GM18502 (cell line): ENCODE results near the gene GPATCH8.
"Not testable (repeated sequence)": the region's sequence is repeated elsewhere in the genome, so short reads cannot be mapped to it uniquely, and the experiment has no call there.

Experiments used
- ATAC-seq: cut with Tn5 transposase; IDR thresholded peaks from one replicate; pipeline ENCODE4 v1.9.1; 2021; ENCODE audit warnings: mild to moderate bottlenecking; ENCODE audit not compliant: unreplicated experiment, poor library complexity

The GPATCH8 gene

DNA sequence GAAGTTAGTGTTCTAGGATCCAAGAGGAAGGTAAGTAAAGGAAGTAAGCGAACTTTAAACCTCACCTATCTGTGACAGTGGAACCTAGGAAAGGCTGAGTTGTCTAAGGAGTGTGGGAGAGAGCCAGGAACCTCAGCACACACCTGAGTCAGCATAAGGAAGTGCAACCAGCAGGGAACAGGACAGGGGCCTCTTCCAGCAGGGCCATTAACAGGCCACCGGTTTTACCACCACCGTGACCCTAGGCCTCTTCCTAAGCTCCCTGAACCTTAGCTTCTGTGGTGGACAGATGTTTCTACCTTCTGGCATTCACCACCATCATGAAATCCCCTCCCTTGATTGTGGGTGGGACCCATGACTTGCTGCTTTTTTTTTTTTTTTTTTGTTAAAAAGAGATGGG lies 26.7 kb upstream of the GPATCH8 start:
- no peak for ATAC-seq

DNA sequence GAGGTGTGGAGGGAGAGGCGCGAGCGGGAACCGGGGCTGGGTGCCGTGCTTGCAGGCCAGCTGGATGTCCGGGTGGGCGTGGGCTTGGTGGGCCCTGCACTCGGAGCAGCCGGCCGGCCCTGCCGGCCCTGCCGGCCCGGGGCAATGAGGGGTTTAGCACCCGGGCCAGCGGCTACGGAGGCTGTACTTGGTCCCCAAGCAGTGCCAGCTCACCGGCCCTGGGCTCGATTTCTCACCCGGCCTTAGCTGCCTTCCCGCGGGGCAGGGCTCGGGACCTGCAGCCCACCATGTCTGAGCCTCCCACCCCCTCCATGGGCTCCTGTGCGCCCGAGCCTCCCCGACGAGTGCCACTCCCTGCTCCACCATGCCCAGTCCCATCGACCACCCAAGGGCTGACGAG lies 24.7 kb upstream of the GPATCH8 start:
- ATAC-seq: no peak

DNA sequence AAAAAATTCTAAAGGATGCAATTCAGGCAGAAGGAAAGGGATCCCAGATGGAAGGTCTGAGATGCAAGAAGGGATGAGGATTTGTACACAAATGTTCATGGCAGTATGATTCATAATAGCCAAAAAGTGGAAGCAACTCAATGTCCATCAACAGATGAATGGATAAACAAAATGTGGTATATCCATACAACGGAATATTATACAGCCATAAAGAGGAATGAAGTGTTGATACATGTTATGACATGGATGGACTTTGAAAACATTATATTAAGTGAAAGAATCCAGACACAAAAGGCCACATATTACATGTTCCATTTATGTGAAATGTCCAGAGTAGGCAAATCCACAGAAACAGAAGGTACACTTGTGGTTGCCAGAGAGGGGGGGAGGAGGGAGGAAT lies 23.9 kb upstream of the GPATCH8 start:
- ATAC-seq: no peak

DNA sequence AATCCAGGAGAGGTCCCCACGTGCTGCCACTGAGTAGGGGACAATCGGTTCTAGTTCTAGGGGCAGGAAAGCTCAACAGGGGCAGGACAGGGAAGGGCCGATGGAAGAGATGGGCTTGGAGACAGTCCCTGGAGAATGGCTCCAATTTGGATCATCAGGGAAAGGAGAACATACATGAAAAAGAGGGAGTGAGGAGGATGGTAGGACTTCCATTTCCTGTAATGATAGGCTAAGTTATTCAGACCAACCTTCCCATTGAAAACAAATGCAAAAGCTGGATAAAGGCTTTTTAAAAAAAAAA lies 20.4 kb upstream of the GPATCH8 start:
- no peak for ATAC-seq

DNA sequence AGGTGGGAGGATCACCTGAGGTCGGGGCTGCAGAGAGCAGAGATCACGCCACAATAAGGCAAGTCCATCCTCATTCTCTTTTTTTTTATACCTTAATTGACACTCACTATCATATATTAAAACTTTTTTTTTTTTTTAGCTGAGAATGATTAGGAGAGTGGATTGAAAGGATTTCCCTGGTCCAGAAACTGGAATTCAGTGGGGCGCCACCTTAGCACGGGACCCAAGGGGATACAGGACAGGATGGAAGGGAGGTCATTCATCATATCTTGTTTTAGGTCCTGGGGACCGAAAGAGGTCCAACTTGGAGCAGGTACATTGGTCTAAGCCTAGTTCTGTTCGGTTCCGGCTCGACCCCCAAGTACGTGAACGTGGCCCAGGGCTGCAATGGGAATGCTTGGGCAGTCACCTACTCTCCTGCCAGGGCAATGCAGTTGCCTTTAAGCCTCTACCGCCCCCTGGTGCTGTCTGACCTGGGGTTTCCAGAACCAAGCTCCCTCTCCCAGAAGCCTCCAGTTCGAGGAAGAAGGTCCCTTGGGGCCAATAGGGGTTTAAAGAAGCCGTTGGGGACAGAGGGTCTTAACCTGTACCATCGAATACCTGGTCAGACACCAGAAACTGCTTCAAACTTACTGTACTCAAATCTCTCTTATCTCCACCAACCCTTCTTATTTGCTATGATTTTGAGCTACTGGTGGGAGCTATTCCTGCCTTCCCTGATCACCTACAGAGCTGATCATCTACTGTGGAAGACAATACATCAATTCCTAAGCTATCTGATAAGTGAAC lies 19.9 kb upstream of the GPATCH8 start:
- no peak for ATAC-seq

DNA sequence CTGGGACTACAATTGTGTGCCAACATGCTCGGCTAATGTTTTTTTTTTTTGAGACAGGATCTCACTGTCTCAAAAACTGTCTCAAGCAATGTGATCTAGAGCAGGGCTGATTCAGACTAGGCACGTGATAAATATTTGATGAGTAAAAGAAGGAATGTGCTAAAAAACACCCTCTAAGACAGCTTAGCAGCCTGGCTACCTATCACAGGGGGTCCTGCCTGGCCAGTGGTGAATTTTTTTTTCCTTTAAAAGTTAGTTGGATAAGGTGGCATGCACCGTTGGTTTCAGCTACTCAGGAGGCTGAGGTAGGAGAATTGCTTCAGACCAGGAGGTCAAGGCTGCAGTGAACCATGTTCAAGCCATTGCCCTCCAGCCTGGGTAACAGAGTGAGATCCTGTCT lies 14.8 kb upstream of the GPATCH8 start:
- ATAC-seq: no peak

DNA sequence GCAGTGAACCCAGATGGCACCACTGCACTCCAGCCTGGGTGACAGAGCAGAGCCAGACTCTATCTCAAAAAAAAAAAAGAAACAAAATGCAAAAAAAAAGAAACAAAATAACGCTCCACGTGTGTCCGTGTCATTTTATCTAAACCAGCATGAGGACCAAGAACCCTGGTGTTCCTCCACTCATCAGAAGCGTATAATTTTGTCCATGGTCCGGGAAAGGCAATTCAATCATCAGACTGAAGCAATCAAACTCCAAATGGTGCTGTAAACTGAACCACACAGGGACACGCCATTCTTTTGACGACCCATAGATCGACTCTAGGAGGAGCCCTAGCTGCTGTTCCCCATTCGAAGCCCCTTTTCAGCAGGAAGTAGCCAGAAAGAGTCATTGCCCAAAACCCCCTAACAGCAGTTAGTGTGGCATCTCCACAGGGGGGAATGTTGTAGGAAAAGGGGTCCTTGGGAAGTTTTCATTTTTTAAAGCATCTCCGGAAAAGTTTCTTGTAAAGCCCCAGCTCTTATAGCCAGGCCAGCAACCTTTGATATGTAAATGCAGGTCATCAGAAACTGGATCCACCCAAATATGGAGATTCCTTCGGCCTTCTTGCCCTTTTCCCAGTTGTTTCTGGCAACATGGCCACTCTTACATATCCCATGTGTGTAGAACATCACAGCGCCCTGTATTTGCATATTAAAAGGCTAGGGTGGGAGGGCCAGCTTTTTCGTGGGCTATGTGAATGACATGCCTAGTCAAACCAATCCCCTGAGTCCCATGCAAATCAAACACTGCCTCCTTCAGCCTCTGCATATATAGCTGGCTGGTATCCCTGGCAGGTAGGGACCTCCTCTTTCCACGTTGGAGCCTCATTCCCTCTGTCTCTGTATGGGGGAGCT lies 8.3 kb upstream of the GPATCH8 start:
- not testable (repeated sequence) for ATAC-seq

DNA sequence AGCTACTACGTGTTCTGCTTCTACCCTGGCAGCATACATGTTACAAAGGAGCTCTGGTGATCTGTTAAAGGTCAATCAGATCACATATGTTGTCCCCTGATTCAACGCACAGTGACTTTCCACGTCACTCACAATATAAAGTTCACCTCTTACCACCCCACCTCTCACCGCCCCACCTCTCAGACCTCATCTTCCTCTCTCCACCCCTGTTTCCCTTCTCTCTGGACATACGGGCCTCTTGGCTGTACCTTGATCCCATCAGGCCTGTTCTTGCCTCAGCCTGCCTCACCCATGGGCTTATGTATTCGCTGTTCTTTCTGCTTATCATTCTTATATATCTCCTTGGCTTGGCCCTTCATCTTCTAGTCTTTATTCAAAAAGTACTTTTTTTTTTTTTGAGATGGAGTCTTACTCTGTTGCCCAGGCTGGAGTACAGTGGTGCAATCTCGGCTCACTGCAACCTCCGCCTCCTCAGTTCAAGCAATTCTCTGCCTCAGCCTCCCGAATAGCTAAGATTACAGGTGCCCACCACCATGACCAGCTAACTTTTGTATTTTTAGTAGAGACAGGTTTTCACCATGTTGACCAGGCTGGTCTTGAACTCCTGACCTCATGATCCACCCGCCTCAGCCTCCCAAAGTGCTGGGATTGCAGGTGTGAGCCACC lies 3.9 kb upstream of the GPATCH8 start:
- not testable (repeated sequence) for ATAC-seq

DNA sequence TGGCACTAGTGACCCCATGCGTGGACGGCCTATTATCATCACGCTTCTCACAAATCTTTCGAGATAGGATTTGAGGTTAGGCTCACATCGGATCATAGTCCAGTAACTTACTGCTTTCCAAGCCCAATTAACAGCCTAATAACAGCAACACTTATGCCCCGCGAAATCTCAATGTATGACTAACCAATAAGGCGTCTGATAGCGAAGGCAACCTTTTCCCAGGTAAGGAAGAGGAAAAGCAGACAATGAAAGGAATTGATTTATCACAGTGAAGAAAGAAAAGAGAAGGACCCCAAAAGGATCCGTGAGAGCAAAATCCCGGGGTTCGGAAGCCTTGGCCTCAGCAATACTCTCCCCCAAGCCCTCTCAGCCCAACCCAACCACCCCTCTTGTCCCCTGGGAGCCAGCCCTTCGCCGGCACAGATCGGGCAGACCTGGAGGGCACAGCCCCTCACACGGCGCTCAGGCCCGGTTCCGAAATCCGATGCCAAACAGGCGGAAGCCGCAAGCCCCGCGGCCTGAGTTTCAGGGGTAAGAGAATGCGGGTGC lies 534 bp downstream of the GPATCH8 start:
- ATAC-seq: peak; percentile 31

DNA sequence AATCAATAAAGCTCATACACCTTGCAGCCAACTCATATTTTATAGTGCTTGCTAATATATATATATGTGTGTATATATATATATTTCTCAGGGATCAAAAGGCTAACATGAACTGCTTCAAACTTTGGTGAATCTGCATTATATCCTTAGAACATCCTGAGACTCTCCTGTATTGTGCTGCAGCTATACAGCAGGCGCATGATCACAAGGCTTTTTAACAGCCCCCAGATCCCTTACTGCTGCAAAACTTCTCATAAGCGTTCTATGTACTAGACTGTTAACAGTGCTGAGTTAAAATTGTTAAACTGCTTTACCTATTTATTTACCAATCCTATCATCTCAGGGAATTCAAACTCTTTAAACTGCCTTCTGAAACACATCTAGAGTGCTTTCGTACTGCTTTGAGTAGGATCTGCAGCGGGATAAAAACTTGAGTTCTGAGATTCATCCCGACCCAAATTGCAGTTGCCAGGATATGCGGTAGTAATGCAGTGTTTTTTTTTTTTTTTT lies 1.3 kb downstream of the GPATCH8 start:
- no peak for ATAC-seq

DNA sequence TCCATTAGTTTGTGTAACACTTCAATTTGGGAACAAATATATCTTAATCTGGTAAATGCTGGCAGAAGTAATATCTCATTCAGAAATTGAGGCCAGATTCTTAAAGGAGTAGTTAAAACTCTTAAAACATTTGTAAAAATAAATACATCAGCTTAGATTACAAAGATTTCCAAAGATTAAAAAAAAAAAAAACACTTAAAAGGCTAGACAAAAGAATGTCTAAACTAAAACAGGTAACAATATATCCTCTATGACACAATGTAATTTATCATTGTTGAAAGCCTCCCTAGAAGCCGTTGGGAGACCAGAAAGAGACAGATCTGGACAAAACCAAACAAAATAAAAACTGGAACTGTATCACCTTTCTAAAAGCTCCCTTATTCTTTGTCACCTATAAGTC lies 3.5 kb downstream of the GPATCH8 start:
- ATAC-seq: no peak

DNA sequence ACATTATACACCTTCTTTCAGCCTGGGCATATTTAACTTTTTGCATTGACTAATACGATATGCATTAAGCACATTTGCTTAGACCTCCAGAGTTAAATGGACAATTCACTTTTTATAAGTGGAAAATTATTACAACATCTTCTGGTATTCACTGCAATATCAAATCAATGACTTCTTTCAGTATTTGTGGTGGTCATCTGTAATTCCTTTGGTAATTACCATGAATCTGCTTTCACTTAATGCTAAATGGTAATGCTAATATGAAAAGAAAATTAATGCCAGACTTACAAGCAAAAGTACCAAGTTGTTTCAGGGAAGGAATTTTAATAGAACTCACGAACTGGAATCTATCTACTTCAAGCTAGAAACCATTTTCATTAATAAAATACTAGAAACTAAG lies 6.4 kb downstream of the GPATCH8 start:
- no peak for ATAC-seq

DNA sequence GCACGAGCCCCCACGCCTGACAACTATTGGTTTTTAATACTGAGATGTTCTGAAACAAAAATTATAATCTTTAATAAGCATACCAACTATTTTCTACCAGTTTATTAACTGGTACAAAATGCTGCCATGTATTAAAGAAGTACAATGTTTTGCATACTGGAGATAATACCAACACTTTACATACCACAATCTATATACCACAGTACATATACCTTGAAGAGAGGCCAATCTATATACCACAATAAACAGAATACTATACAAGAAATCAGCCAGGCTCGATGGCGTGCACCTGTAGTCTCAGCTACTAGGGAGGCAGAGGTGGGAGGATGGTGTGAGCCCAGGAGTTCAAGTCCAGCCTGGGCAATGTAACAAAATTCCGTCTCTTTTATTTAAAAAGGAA lies 9.9 kb downstream of the GPATCH8 start:
- ATAC-seq: no peak

DNA sequence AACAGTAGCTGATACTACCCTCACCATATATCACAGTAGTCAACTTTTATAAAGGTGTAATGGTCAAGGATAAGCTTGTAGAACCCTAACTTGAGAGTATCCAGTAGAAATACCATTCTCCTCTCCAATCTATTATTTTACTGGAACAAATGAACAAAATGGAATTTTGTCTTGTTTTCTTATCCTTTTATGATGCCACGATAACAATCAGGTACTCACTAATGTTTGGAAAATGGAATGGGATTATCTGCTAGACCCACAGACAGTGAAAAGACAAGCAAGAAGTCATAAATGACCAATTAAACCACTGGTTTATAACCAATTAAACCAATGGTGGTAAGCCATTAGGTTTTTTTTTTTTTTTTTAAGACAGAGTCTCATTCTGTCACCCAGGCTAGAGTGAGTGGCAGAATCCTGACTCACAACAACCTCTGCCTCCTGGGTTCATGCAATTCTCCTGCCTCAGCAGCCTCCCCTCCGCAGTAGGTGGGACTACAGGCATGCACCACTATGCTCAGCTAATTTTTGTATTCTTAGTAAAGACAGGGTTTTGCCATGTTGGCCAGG lies 10.4 kb downstream of the GPATCH8 start:
- no peak for ATAC-seq

DNA sequence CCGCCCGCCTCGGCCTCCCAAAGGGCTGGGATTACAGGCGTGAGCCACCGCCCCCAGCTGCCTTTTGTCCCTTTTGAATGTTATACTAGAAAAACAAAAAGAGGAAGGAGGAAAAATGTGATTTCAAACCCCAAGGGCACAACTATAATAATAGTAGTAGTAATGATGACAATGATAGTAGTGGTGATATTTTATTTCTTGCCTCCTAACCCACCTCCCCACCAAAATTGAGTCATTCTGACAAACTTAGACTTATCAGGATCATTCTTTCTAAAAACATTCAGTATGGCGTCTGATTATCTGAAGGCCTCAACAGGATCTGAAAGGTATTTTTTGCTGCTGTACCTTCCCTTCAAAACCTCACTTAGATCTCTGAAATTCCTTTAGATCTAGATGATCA lies 13.6 kb downstream of the GPATCH8 start:
- ATAC-seq: no peak

DNA sequence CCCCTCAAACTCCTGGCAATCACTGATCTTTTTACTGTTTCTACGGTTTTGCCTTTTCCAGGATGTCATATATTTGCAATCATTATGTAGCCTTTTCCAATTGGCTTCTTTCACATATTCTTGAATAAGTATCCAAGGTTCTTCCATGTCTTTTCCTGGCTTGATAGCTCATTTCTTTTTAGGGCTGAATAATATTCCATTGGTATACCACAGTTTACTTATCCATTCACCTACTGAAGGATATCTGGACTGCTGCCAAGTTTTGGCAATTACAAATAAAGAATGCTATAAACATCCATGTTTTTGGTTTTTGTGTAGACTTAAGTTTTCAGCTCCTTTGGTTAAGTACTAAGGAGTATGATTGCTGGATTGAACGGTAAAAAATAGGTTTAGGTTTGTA lies 16.0 kb downstream of the GPATCH8 start:
- no peak for ATAC-seq

DNA sequence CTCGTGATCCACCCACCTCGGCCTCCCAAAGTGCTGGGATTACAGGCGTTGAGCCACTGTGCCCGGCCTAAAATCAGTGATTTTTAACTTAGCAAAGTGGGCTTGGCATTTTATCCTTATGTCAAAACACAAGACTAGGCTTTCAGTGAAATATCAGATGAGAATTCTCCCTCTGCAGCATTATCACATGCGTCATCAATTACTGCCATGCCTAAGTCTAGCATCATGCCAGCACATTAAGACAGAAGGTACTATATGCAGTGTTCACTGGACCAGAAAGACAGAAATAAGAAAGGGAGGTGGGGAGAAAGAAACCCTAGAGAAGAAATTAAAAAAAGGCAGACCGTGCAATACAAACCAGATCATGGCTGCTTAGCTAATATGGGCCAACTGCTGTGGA lies 29.8 kb downstream of the GPATCH8 start:
- no peak for ATAC-seq

DNA sequence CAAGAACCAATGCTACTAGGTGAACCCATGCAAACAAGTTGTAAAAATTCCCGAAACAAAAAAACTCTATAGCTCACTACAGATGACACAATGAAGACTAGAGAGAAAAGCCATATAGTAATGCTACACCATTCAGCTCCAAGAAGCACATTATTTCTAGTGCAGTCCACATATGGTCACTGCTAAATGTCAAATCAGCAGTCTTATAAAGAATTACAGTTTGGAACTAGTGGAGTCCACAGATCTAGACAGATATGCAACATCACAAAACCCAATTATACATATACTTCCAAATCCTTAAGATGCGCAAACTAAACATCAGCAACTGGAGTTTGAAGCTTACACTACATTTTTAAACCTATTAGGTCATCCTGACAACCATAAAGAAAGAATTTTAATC lies 33.5 kb downstream of the GPATCH8 start:
- ATAC-seq: no peak

DNA sequence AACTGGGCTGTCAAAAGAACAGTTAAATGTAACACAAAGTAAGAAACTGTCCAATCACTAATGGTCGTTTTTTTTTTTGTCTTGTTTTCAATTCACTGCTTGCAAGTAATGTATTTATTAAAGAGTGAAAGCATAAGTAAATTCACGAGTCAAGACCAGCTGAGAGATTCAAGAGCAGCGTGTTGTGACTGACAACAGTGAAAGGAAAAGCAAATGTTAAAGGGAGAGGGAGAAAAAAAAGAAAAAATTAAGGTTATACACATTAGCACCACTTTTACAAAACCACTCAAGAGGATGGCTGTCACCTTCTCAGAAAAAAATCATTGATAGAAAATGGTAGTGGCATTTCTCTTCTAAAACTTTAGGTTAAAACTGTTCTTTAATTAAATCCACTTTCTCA lies 36.1 kb downstream of the GPATCH8 start:
- no peak for ATAC-seq

DNA sequence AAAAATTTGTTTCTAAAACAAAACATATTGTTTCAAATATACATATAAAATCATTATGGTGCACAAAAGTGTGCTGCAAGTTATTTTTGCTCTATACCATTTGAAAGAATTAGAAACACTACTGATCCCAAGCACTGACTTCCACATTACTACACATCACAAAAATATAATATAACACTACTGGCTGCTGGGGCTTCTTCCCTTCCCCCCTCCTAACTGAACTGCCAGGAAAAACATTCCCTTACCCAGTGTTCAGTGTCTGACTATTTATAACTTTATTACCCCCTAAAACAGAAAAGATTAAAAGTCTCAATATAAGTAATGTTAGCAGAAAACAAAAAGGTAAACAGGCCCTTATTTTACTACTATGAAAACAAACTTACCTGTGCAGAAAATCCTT lies 36.9 kb downstream of the GPATCH8 start:
- ATAC-seq: no peak
